ENCODE measurements around the gene SYNE3. TPM values are rescaled to one million over a fixed set of nuclear protein-coding genes. Genes with fewer than 3 reads are reported as not detected.

SYNE3 gene
- total RNA-seq: 16.5 TPM
- long read RNA-seq, partial matches to known transcripts: 0 of 2 reads
- long read RNA-seq, other reads (novel, unspliced or antisense): 2 of 2 reads

- intact Hi-C loops (cut with DNase I): loop anchor here (5.0 kb wide), 1 partner anchor 44 kb away; no protein-coding TSS in a partner anchor
- DNase-seq (ENCODE audit: missing footprints): peak; percentile 91
- ATAC-seq: peak; percentile 80
Observed at GRCh38 chr14:95516554-95517181, at the start of gene SYNE3. TSS of gene SYNE3 (minus strand) at chr14:95516650. CDS start at chr14:95475821, 40,829 bp downstream.

DNA sequence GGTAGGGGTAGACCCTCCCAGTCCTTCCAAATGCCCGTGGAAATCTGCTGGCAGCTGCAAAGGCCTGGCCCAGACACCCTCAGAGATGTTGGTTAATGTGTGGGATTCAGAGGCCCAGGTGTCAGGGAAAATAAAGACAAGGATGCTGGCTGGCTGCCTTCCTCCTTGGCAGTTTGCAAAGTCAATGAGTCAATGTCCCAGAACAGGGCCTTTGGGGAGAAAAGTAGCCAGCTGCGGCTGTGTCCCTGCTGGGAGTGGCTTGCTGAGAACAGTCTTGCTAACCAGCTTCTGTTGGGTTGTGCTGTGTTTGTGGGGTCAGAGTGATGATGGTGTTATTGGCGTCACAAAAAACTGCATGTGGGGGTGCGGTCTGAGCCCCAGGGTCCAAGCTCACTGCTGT is 47.6 kb upstream of the SYNE3 start:
- intact Hi-C loops (cut with DNase I): loop anchor here (5.0 kb wide), 2 partner anchors 713 to 858 kb away; no protein-coding TSS in a partner anchor
- ATAC-seq (peak; percentile 92), DNase-seq (ENCODE audit: missing footprints) (no peak)

DNA sequence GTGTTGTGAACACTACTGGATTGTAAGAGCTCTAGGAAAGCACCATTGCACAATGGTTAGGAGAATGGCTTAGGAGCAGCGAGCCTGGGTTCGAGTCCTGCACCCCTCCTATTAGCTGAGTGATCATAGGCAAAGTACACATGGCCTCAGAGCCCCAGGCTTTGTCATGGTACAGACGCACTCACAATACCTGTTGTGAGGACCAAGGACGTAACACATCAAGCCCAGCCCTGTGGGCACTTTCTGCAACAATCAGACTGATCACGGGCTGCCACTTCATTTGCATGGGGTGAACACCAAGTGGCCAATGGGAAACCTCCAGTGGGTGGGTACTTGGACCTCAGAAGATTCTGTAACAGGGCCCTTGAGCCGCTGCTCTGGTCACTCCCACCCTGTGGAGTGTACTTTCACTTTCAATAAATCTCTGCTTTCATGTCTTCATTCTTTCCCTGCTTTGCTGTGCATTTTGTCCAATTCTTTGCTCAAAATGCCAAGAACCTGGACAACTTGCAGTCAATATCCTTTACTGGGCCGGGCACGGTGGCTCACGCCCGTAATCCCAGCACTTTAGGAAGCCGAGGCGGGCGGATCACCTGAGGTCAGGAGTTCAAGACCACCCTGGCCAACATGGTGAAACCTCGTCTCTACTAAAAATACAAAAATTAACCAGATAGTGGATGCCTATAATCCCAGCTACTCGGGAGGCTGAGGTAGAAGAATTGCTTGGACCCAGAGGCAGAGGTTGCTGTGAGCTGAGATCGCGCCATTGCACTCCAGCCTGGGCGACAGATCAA is 46.6 kb upstream of the SYNE3 start:
- ATAC-seq: no peak
- intact Hi-C loops (cut with DNase I): loop anchor here (5.0 kb wide), 2 partner anchors 714 to 859 kb away; no protein-coding TSS in a partner anchor
- no peak for DNase-seq (ENCODE audit: missing footprints)

DNA sequence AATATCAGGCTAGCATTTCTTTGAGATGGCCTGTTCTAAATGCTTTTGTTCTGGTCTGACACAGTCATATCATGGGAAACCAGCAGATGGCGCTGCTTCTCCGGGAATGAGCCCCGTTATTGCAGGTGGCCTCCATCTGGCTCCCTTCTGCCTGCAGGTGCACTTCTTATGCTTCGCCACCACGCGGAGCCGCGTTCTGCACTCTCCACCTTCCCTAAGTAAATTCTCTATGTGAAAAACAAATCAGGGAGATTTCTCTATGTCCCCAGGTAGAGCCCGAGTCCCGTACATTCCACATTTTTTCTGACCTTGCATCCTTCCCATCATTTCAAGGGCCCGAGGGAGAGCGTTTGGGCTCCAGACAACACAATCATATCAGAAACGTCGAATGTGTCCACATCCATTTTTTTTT is 44.6 kb upstream of the SYNE3 start:
- ATAC-seq: peak; percentile 76
- peak; percentile 81 for DNase-seq (ENCODE audit: missing footprints)
- intact Hi-C loops (cut with DNase I): loop anchor here (1.0 to 5.0 kb wide), 4 partner anchors 214 to 861 kb away; no protein-coding TSS in a partner anchor

DNA sequence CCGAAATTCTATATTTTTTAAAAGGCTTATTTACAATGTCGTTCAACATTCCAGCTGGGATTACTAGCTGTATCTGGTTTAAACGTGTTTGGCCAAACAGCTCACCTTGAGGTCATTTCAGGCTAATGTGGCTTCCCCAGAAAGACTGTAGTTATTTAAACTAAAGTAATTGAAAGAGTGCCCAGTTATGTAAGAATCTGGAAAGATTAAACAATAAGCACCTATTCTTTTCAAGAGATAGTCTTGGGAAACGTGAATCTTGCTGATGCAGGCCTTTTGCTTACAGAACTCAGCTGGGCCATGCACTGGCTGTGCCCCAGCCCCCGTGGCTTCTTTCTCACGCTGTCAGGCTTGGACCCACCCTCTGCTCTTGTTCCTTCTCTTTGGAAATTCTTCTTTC is 42.8 kb upstream of the SYNE3 start:
- intact Hi-C loops (cut with DNase I): no loop called here
- DNase-seq (ENCODE audit: missing footprints): no peak
- no peak for ATAC-seq

DNA sequence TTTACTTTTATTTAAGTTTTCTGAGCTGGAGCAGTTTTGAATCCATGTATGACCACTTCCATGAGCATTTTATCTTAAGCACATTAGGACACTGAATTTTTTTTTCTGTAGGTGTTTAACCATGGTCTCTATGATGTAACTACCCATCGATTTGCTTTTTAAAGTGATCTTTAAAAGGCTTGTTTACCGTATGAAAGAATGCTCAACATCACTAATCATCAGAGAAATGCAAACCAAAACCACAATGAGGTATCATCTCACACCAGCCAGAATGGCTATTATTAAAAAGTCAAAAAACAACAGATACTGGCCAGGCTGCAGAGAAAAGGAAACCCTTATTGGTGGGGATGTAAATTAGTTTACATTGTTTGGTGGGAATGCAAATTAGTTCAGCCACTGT is 41.4 kb upstream of the SYNE3 start:
- DNase-seq (ENCODE audit: missing footprints) (no peak), ATAC-seq (no peak)
- intact Hi-C loops (cut with DNase I): no loop called here

DNA sequence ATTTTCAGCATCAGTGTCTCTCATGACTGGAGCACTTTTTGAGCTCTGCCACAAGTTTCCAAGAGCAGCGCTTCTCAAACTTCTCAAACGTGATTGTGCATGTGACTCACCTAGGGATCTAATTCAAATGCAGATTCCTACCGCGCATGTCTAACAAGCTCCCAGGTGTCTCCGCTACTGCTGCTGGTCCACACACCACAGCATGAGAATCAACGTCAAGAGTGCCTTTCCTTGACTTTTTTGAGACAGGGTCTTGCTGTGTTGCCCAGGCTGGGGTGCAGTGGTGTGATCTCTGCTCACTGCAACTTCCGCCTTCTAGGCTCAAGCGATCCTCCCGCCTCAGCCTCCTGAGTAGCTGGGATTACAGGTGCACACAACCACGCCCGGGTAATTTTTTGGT is 40.8 kb upstream of the SYNE3 start:
- no peak for DNase-seq (ENCODE audit: missing footprints)
- ATAC-seq: no peak
- intact Hi-C loops (cut with DNase I): no loop called here

DNA sequence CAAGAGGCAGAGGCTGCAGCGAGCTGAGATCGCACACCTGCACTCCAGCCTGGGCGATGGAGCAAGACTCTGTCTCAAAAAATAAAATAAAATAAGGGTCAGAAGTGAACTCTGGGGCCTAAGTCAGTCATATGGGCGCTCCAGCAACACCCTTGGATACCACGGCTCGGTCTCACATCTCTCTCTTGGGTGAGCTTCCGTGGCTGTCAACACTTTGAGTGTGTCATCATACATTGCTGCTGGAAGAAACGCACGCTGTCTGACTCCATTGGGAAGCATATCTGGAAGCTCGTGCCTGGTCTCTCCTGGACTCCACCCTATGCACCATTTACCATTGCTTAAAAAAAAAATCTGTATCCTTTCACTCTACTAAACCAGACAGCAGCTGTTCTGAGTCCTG is 38.6 kb upstream of the SYNE3 start:
- DNase-seq (ENCODE audit: missing footprints) (no peak), ATAC-seq (peak; percentile 83)
- intact Hi-C loops (cut with DNase I): no loop called here

GRCh38 chr14:95553141-95553540 is 36.7 kb upstream of the SYNE3 start:
- no peak for ATAC-seq
- DNase-seq (ENCODE audit: missing footprints): no peak
- intact Hi-C loops (cut with DNase I): no loop called here

GRCh38 chr14:95551435-95551834 is 35.0 kb upstream of the SYNE3 start:
- ATAC-seq (no peak), DNase-seq (ENCODE audit: missing footprints) (no peak)
- intact Hi-C loops (cut with DNase I): no loop called here

GRCh38 chr14:95549656-95550585 is 33.5 kb upstream of the SYNE3 start:
- no peak for DNase-seq (ENCODE audit: missing footprints)
- ATAC-seq: no peak
- intact Hi-C loops (cut with DNase I): no loop called here

- intact Hi-C loops (cut with DNase I): no loop called here
- ATAC-seq: no peak
- no peak for DNase-seq (ENCODE audit: missing footprints)
Observed at GRCh38 chr14:95548328-95548929, 32.0 kb upstream of the SYNE3 start.

GRCh38 chr14:95547626-95548327 is 31.3 kb upstream of the SYNE3 start:
- no peak for DNase-seq (ENCODE audit: missing footprints)
- intact Hi-C loops (cut with DNase I): no loop called here
- ATAC-seq: no peak

DNA sequence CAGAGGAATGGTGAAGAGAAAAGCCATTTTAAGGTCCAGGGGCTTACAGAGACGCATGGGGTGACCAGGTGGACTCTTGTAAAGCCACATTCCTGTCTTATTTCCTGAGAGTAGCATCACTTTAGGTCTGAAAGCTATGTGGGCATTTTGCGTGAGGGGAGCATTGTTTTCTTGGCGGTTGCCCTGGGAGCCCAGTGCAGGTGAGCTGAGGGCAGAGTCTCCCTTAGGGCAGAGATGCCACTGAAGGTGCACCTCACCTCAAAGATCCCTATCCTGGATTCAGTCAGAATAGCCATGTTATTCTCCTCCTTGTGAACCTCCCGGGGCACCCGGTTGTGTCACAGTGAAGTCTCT is 30.8 kb upstream of the SYNE3 start:
- DNase-seq (ENCODE audit: missing footprints) (no peak), ATAC-seq (no peak)
- intact Hi-C loops (cut with DNase I): no loop called here

- DNase-seq (ENCODE audit: missing footprints): no peak
- intact Hi-C loops (cut with DNase I): no loop called here
- ATAC-seq: no peak
Observed at GRCh38 chr14:95545515-95546168, 29.2 kb upstream of the SYNE3 start.

GRCh38 chr14:95544588-95544987 is 28.1 kb upstream of the SYNE3 start:
- intact Hi-C loops (cut with DNase I): no loop called here
- DNase-seq (ENCODE audit: missing footprints) (no peak), ATAC-seq (peak; percentile 60)

- intact Hi-C loops (cut with DNase I): no loop called here
- no peak for DNase-seq (ENCODE audit: missing footprints)
- ATAC-seq: no peak
Observed at GRCh38 chr14:95543021-95543420, 26.6 kb upstream of the SYNE3 start.
